GM12878 (cell line): ENCODE data around the gene SUV39H1. TPM values are rescaled to one million over a fixed set of nuclear protein-coding genes. Genes with fewer than 3 reads are reported as not detected.

ENCODE experiments used
- ATAC-seq: fragments of 200-7000 bp; cut with Tn5 transposase; 3 replicates; pipeline ENCODE4 v1.9.1; 2020; ENCODE audit warnings: mild to moderate bottlenecking, moderate library complexity
- BruUV-seq: library from RNA; stranded (reverse); fragments of 400-500 nt; replicated peaks from 2 replicates; lab custom pipeline; 2021; lab: Mats Ljungman, UMichigan
- CTCF ChIA-PET: fragments of 300-600 bp; sonication (Branson Sonifier 250); formaldehyde crosslinking; extraction: SDS; loops from one replicate; lab custom pipeline; 2021; ENCODE audit warnings: inconsistent platforms; lab: Yijun Ruan, JAX
- POLR2A ChIA-PET: fragments of 350-600 bp; formaldehyde crosslinking; extraction: SDS; loops from one replicate; lab custom pipeline; 2021; ENCODE audit warnings: inconsistent platforms; lab: Charles Lee
- RAD21 ChIA-PET: fragments of 300-600 bp; sonication (Branson Sonifier 250); formaldehyde crosslinking; loops from one replicate; lab custom pipeline; 2023; ENCODE audit warnings: antibody characterized with exemption; ENCODE audit not compliant: unreplicated experiment; lab: Charles Lee
- SMC1A ChIA-PET: fragments of 300-600 bp; sonication (Branson Sonifier 250); formaldehyde crosslinking; loops from one replicate; lab custom pipeline; 2023; ENCODE audit not compliant: unreplicated experiment, uncharacterized antibody; lab: Charles Lee
- DNase-seq: peaks from one replicate; pipeline ENCODE4 v3.0.0-alpha.2; 2011; ENCODE audit warnings: low read depth, low spot score
- FAIRE-seq: peaks from 3 replicates; lab custom pipeline; 2011; peaks lifted over from hg19 to GRCh38; lab: Jason Lieb, UNC
- H2AFZ ChIP-seq: 2 replicates; pipeline ENCODE4 v1.6.0; 2011; ENCODE audit warnings: low read depth, low read length, control low read depth; ENCODE audit not compliant: control insufficient read depth
- H3K27ac ChIP-seq: 2 replicates; pipeline ENCODE4 v1.5.1; 2011; ENCODE audit warnings: control low read depth; ENCODE audit not compliant: control insufficient read depth, insufficient read depth
- H3K27me3 ChIP-seq, 2 experiments: replicated peaks in 1 of 2; 2 replicates each; pipeline versions ENCODE4 v1.6.0 to v1.6.1; 2011; ENCODE audit warnings: low read length in 1 of 2; ENCODE audit not compliant: control insufficient read depth in 2 of 2, insufficient read depth in 2 of 2
- H3K36me3 ChIP-seq, 2 experiments: 2 replicates each; pipeline ENCODE4 v1.5.1; 2011; ENCODE audit warnings: low read length in 1 of 2; ENCODE audit not compliant: control insufficient read depth in 2 of 2, insufficient read depth in 2 of 2
- H3K4me1 ChIP-seq: 2 replicates; pipeline ENCODE4 v1.6.1; 2011; ENCODE audit warnings: mild to moderate bottlenecking, low read length, moderate library complexity, mixed read lengths; ENCODE audit not compliant: control insufficient read depth, insufficient read depth
- H3K4me2 ChIP-seq: 2 replicates; pipeline ENCODE4 v1.6.0; 2011; ENCODE audit warnings: control low read depth; ENCODE audit not compliant: control insufficient read depth, insufficient read depth
- H3K4me3 ChIP-seq: fragments of 200-600 bp; sonication (generic); 2 replicates; pipeline ENCODE4 v1.5.1; 2016
- H3K79me2 ChIP-seq: 2 replicates; pipeline ENCODE4 v1.6.0; 2011; ENCODE audit warnings: low read length; ENCODE audit not compliant: control insufficient read depth, insufficient read depth
- H3K9ac ChIP-seq: 2 replicates; pipeline ENCODE4 v1.8.0; 2011; ENCODE audit warnings: low read length, control low read depth, mixed read lengths; ENCODE audit not compliant: control insufficient read depth, insufficient read depth
- H3K9me3 ChIP-seq: replicated peaks from 3 replicates; pipeline ENCODE4 v1.5.1; 2011; ENCODE audit warnings: mild to moderate bottlenecking, low read length; ENCODE audit not compliant: control insufficient read depth, insufficient read depth
- H4K20me1 ChIP-seq: 2 replicates; pipeline ENCODE4 v1.6.0; 2011; ENCODE audit not compliant: control insufficient read depth, insufficient read depth
- BCL11A ChIP-seq: IDR thresholded peaks from 2 replicates; pipeline ENCODE4 v1.6.1; 2011; ENCODE audit warnings: low read depth, low read length
- CHD2 ChIP-seq: IDR thresholded peaks from 2 replicates; pipeline ENCODE4 v1.6.1; 2011; ENCODE audit warnings: low read depth, low read length, improper control_type of control experiment, borderline replicate concordance
- EGR1 ChIP-seq, 2 experiments: IDR thresholded peaks; 1 replicate in 1 of 2; 2 replicates in 1 of 2; pipeline ENCODE4 v1.6.1; 2011 to 2012; ENCODE audit warnings: low read depth in 2 of 2, low read length in 2 of 2, borderline replicate concordance in 1 of 2, mild to moderate bottlenecking in 1 of 2, moderate library complexity in 1 of 2
- KAT2A ChIP-seq: conservative IDR thresholded peaks from 2 replicates; pipeline ENCODE4 v1.6.1; 2011; ENCODE audit warnings: low read depth, low read length; ENCODE audit not compliant: control insufficient read depth
- MEF2A ChIP-seq: IDR thresholded peaks from 2 replicates; pipeline ENCODE4 v1.6.1; 2011; ENCODE audit warnings: low read depth, mild to moderate bottlenecking, low read length, moderate library complexity; ENCODE audit not compliant: insufficient read depth
- MTA2 ChIP-seq: fragments of 450-650 bp; IDR thresholded peaks from 2 replicates; pipeline ENCODE4 v1.6.1; 2016; ENCODE audit warnings: low read depth, mild to moderate bottlenecking, moderate library complexity
- PBX3 ChIP-seq: IDR thresholded peaks from 2 replicates; pipeline ENCODE4 v1.6.1; 2011; ENCODE audit warnings: mild to moderate bottlenecking, low read depth, low read length, moderate library complexity; ENCODE audit not compliant: insufficient replicate concordance
- PML ChIP-seq: IDR thresholded peaks from 2 replicates; pipeline ENCODE4 v1.6.1; 2012; ENCODE audit warnings: low read length, inconsistent platforms
- SMAD5 ChIP-seq: IDR thresholded peaks from 2 replicates; pipeline ENCODE4 v1.6.1; 2016; ENCODE audit warnings: antibody characterized with exemption, low read depth
- SMARCA5 ChIP-seq: fragments of 450-650 bp; IDR thresholded peaks from 2 replicates; pipeline ENCODE4 v1.6.1; 2017; ENCODE audit warnings: mild to moderate bottlenecking
- SPI1 ChIP-seq: IDR thresholded peaks from 2 replicates; pipeline ENCODE4 v1.6.1; 2011; ENCODE audit warnings: low read depth, mild to moderate bottlenecking, low read length, moderate library complexity, borderline replicate concordance; ENCODE audit not compliant: insufficient read depth
- TBL1XR1 ChIP-seq: IDR thresholded peaks from 2 replicates; pipeline ENCODE4 v1.6.1; 2012; ENCODE audit warnings: low read depth, low read length, improper control_type of control experiment
- TCF7 ChIP-seq: IDR thresholded peaks from 2 replicates; pipeline ENCODE4 v1.6.1; 2014; ENCODE audit warnings: antibody characterized with exemption, borderline replicate concordance
- YBX1 ChIP-seq: fragments of 450-650 bp; IDR thresholded peaks from 2 replicates; pipeline ENCODE4 v1.6.1; 2016; ENCODE audit warnings: antibody characterized with exemption
- ZNF217 ChIP-seq: fragments of 450-650 bp; IDR thresholded peaks from 2 replicates; pipeline ENCODE4 v1.6.1; 2017; ENCODE audit warnings: antibody characterized with exemption, mild to moderate bottlenecking
- WGBS: methylation state at CpG from one replicate; pipeline ENCODE4 v1.1.6; 2016; ENCODE audit warnings: low lambda C conversion rate; ENCODE audit not compliant: insufficient replicate concordance, insufficient coverage; ENCODE audit errors: missing lambda C conversion rate; 5-methylcytosine and 5-hydroxymethylcytosine counted together
- in situ Hi-C: fragments of 300-500 bp; cut with MboI; formaldehyde crosslinking; loops from 9 replicates; pipeline ENCODE4 v1.14.3; 2018; ENCODE audit warnings: mixed read lengths
- intact Hi-C: fragments of 100-400 bp; cut with micrococcal nuclease; formaldehyde crosslinking; loops from one replicate; pipeline ENCODE4 v1.14.2; 2022; ENCODE audit not compliant: unreplicated experiment
- polyA plus RNA-seq, 11 experiments: library from polyadenylated mRNA; depleted of rRNA in 4 of 11; unstranded in 6 of 11; stranded (reverse) in 5 of 11; fragments of >200 nt; fragmentation: Nextera tagmentation in 4 of 11; fragmentation: Illumina TruSeq in 1 of 11; extraction: Ambion mirVana in 4 of 11; extraction: Trizol in 1 of 11; gene quantifications; 1 replicate in 1 of 11; 2 replicates in 10 of 11; pipeline versions ENCODE4 v1.2.1 to v1.2.3, GENCODE V29; 2011 to 2016; ENCODE audit warnings: inconsistent platforms in 2 of 11, missing spikeins in 2 of 11, low read depth in 1 of 11
- total RNA-seq, 4 experiments: library from RNA; depleted of rRNA in 3 of 4; stranded (reverse); fragments of >200 nt in 3 of 4; fragmentation: Illumina TruSeq in 1 of 4; extraction: Trizol in 1 of 4; gene quantifications; 2 replicates each; pipeline versions ENCODE4 v1.2.1 to v1.2.3, GENCODE V29; 2013 to 2021

Gene SUV39H1
- total and polyA plus RNA-seq, 10 of the 15 experiments (the other 5 are each of a cell fraction or from before 2014, with no cell fraction given), result 4.9 to 33.2 (median 17.1) TPM

GRCh38 chrX:48736303-48736702, 39.8 kb downstream of the SUV39H1 start:
- TF ChIP-seq SMARCA5, result no peak
- no peak for TF ChIP-seq TBL1XR1
- Histone ChIP-seq H3K79me2 (no peaks in the 10 kb centered on the region; the same call in 1 of the 2 replicates), H3K27ac (peak overlapping the region; percentile 48; the same call in 1 of the 2 replicates), H3K9me3 (no peaks in the 10 kb centered on the region; the same call in 2 of the 3 replicates), H3K27me3 (no peaks in the 10 kb centered on the region), H2AFZ (peak overlapping the region; percentile 77), H3K4me1 (no peaks in the 10 kb centered on the region; the same call in 1 of the 2 replicates), H3K4me3 (peak overlapping the region; percentile 54; the same call in 1 of the 2 replicates), H3K9ac (peak overlapping the region; percentile 65), H3K36me3 (no peaks in the 10 kb centered on the region), H4K20me1 (no peaks in the 10 kb centered on the region), H3K4me2 (peak overlapping the region; percentile 84)
- DNase-seq (no peak), FAIRE-seq (no peak), ATAC-seq (no peak)
- no TSS peak for BruUV-seq
- ChIA-PET POLR2A (interaction anchor here (1.3 kb wide), 1 partner anchor 41 kb away, joined by 5 read pairs; no protein-coding TSS in a partner anchor), SMC1A (no interaction called here), CTCF (interaction anchor here (0.8 to 1.7 kb wide), 2 partner anchors 8 to 210 kb away, joined by 3 to 5 read pairs; no protein-coding TSS in a partner anchor), RAD21 (no interaction called here)
- in situ Hi-C loops, result no loop called here
- WGBS, result 93% methylated on average over 1 of the region's 1 CpG
- intact Hi-C loops, result no loop called here

DNA sequence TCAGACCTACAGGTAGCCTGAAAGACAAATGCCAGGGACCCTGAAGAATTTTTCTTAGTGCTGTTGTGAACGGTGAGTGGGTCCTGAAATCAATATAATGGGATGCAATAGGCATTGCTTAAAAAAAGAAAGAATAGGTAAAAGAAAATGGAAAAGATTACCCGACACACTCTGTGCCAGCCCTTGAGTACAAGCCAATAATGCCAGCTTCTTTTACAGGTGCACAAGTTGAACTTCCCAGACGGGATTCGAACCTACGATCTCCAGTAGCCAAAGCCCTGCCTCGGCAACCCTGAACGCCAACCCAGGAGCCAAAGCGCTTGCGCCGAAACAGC, 40.3 kb downstream of the SUV39H1 start:
- no peak for DNase-seq
- intact Hi-C loops, result no loop called here
- SMC1A ChIA-PET, result interaction anchor here (1.0 kb wide), 2 partner anchors 65 to 203 kb away, joined by 3 to 4 read pairs; partner anchors contain the start of gene HDAC6
- 17% methylated on average over 10 of the region's 10 CpGs for WGBS
- Histone ChIP-seq H3K27me3 (no peaks in the 10 kb centered on the region), H3K4me2 (peak overlapping the region; percentile 84), H3K4me1 (no peaks in the 10 kb centered on the region; the same call in 1 of the 2 replicates), H3K36me3 (no peaks in the 10 kb centered on the region), H3K4me3 (peak overlapping the region; percentile 54; the same call in 1 of the 2 replicates), H2AFZ (peak overlapping the region; percentile 77), H3K79me2 (no peaks in the 10 kb centered on the region; the same call in 1 of the 2 replicates), H3K27ac (peak overlapping the region; percentile 48), H3K9me3 (no peaks in the 10 kb centered on the region; the same call in 2 of the 3 replicates), H3K9ac (peak overlapping the region; percentile 65), H4K20me1 (no peaks in the 10 kb centered on the region)
- in situ Hi-C loops, result no loop called here
- CTCF ChIA-PET, result interaction anchor here (0.8 to 1.7 kb wide), 3 partner anchors 9 to 209 kb away, joined by 3 to 5 read pairs (median 4); partner anchors contain the start of gene HDAC6
- no peak for ATAC-seq
- TSS peak; percentile 83 for BruUV-seq
- POLR2A ChIA-PET, result interaction anchor here (0.6 to 1.4 kb wide), 6 partner anchors 10 to 267 kb away, joined by 3 to 6 read pairs (median 4); partner anchors contain the start of gene HDAC6
- RAD21 ChIA-PET, result interaction anchor here (1.1 kb wide), 1 partner anchor 200 kb away, joined by 3 read pairs; no protein-coding TSS in a partner anchor
- FAIRE-seq, result no peak
- no peak for TF ChIP-seq EGR1 (IDR thresholded peaks at IDR 0.05; ENCODE audit: borderline replicate concordance in 1 of 2, low read depth in 2 of 2, low read length in 2 of 2)
- TF ChIP-seq TCF7, result no peak
- no peak for TF ChIP-seq MTA2
- 0 out of 2 replicates have a peak, but pooled peaks have one; percentile 5 for TF ChIP-seq PML
- peak; percentile 72 for TF ChIP-seq ZNF217
- TF ChIP-seq CHD2, result no peak
- no peak for TF ChIP-seq SMAD5
- no peak for TF ChIP-seq PBX3
- no peak for TF ChIP-seq BCL11A
- no peak for TF ChIP-seq KAT2A
- TF ChIP-seq MEF2A, result no peak
- TF ChIP-seq YBX1, result no peak
- TF ChIP-seq SPI1, result no peak
